B cell (primary cell): ENCODE results near the gene PITPNM1. TPM values are rescaled to one million over a fixed set of nuclear protein-coding genes. Genes with fewer than 3 reads are reported as not detected.

ENCODE experiments used
- ATAC-seq: fragments of 200-7000 bp; cut with Tn5 transposase; one replicate; pipeline ENCODE4 v1.10.0; 2021; ENCODE audit warnings: low read depth, mild to moderate bottlenecking, moderate number of reproducible peaks, moderate library complexity
- CTCF ChIA-PET: fragments of 350-600 bp; sonication (Branson Sonifier 250); formaldehyde crosslinking; loops from one replicate; lab custom pipeline; 2021; ENCODE audit warnings: antibody characterized with exemption, inconsistent platforms; lab: Charles Lee
- POLR2A ChIA-PET: fragments of 350-600 bp; sonication (Branson Sonifier 250); formaldehyde crosslinking; loops from one replicate; lab custom pipeline; 2021; ENCODE audit warnings: antibody characterized with exemption; lab: Charles Lee
- DNase-seq: peaks from one replicate; pipeline ENCODE4 v3.0.0; 2013
- H2AFZ ChIP-seq: 2 replicates; pipeline ENCODE4 v1.6.1; 2012; ENCODE audit warnings: mild to moderate bottlenecking, low read depth, low read length; ENCODE audit not compliant: insufficient read depth, poor library complexity, severe bottlenecking
- H3K27ac ChIP-seq, 2 donors: 1 replicate in 1 of 2; 2 replicates in 1 of 2; pipeline ENCODE4 v1.5.1; 2012 to 2013; ENCODE audit warnings: low read length in 2 of 2, mild to moderate bottlenecking in 2 of 2, moderate library complexity in 1 of 2
- H3K27me3 ChIP-seq, 4 experiments: fragments of 200-600 bp in 1 of 4; sonication (generic) in 1 of 4; replicated peaks in 1 of 4; 1 replicate in 2 of 4; 2 replicates in 2 of 4; pipeline versions ENCODE4 v1.6.1 to v1.7.0; 2013 to 2016; ENCODE audit warnings: low read length in 3 of 4, mild to moderate bottlenecking in 2 of 4, mixed read lengths in 1 of 4, moderate library complexity in 1 of 4; ENCODE audit not compliant: insufficient read depth in 4 of 4, control insufficient read depth in 3 of 4; ENCODE audit errors: control extremely low read depth in 1 of 4
- H3K36me3 ChIP-seq, 2 experiments: replicated peaks in 1 of 2; 1 replicate in 1 of 2; 2 replicates in 1 of 2; pipeline versions ENCODE4 v1.6.1 to v1.7.1; 2013; ENCODE audit warnings: low read length in 1 of 2; ENCODE audit not compliant: insufficient read depth in 2 of 2, control insufficient read depth in 1 of 2; ENCODE audit errors: control extremely low read depth in 1 of 2, extremely low read depth in 1 of 2
- H3K4me1 ChIP-seq, 2 donors: fragments of 200-600 bp in 1 of 2; sonication (generic) in 1 of 2; 1 replicate in 1 of 2; 2 replicates in 1 of 2; pipeline versions ENCODE4 v1.5.1 to v1.6.1; 2013 to 2017; ENCODE audit warnings: low read length in 2 of 2; ENCODE audit not compliant: control insufficient read depth in 2 of 2, insufficient read depth in 2 of 2
- H3K4me2 ChIP-seq: replicated peaks from 2 replicates; pipeline ENCODE3; 2012; ENCODE audit warnings: mild to moderate bottlenecking, low read depth, low read length; ENCODE audit not compliant: poor library complexity, severe bottlenecking
- H3K4me3 ChIP-seq, 5 experiments: fragments of 200-600 bp in 1 of 5; sonication (generic) in 1 of 5; 1 replicate in 3 of 5; 2 replicates in 2 of 5; pipeline versions ENCODE4 v1.5.1 to v1.7.0; 2011 to 2016; ENCODE audit warnings: low read length in 4 of 5, mild to moderate bottlenecking in 4 of 5, low read depth in 2 of 5, control low read depth in 1 of 5, moderate library complexity in 1 of 5; ENCODE audit not compliant: insufficient read depth in 1 of 5; ENCODE audit errors: control extremely low read depth in 1 of 5, extremely low read depth in 1 of 5
- H3K79me2 ChIP-seq: fragments of 200-600 bp; sonication (generic); one replicate; pipeline ENCODE4 v1.6.0; 2016; ENCODE audit warnings: low read length; ENCODE audit not compliant: control insufficient read depth, insufficient read depth
- H3K9ac ChIP-seq: fragments of 200-600 bp; sonication (generic); 2 replicates; pipeline ENCODE4 v1.6.1; 2017; ENCODE audit warnings: mild to moderate bottlenecking, low read length, moderate library complexity
- H3K9me3 ChIP-seq, 3 donors: one replicate each; pipeline versions ENCODE4 v1.6.1 to v1.7.1; 2013; ENCODE audit warnings: low read length in 2 of 3; ENCODE audit not compliant: control insufficient read depth in 2 of 3, insufficient read depth in 1 of 3; ENCODE audit errors: control extremely low read depth in 1 of 3
- H4K20me1 ChIP-seq: 2 replicates; pipeline ENCODE4 v1.6.0; 2012; ENCODE audit warnings: mild to moderate bottlenecking, low read length; ENCODE audit not compliant: insufficient read depth, control insufficient read depth, poor library complexity, severe bottlenecking
- H3K27ac Mint-ChIP-seq: one replicate; pipeline ENCODE4 v1.8.0; 2021; ENCODE audit warnings: mixed read lengths
- H3K27me3 Mint-ChIP-seq: one replicate; pipeline ENCODE4 v1.8.0; 2021; ENCODE audit warnings: mixed read lengths
- H3K4me1 Mint-ChIP-seq: one replicate; pipeline ENCODE4 v1.8.0; 2021; ENCODE audit warnings: mixed read lengths
- H3K4me3 Mint-ChIP-seq: one replicate; pipeline ENCODE4 v1.8.0; 2021; ENCODE audit warnings: mixed read lengths
- H3K9me3 Mint-ChIP-seq: one replicate; pipeline ENCODE4 v1.8.0; 2022; ENCODE audit warnings: mixed read lengths; ENCODE audit not compliant: insufficient read depth
- EZH2 ChIP-seq: IDR thresholded peaks from 2 replicates; pipeline ENCODE4 v1.6.1; 2012; ENCODE audit warnings: borderline replicate concordance, low read depth, mild to moderate bottlenecking, moderate library complexity, low read length; ENCODE audit not compliant: insufficient read depth, poor library complexity, severe bottlenecking
- WGBS: methylation state at CpG from one replicate; pipeline ENCODE4 v1.1.5; 2013; ENCODE audit warnings: missing lambda C conversion rate; ENCODE audit not compliant: insufficient coverage; 5-methylcytosine and 5-hydroxymethylcytosine counted together
- intact Hi-C: fragments of 100-400 bp; cut with micrococcal nuclease; formaldehyde crosslinking; loops from one replicate; pipeline ENCODE4 v1.10.0; 2022
- polyA plus RNA-seq: library from polyadenylated mRNA; depleted of rRNA; stranded (reverse); fragments of >200 nt; gene quantifications from 2 replicates; pipeline ENCODE4 v1.2.3, GENCODE V29; 2012
- total RNA-seq, 2 donors: library from RNA; stranded (reverse); fragments of 120-200 nt in 1 of 2; gene quantifications; 1 replicate in 1 of 2; 2 replicates in 1 of 2; pipeline versions ENCODE4 v1.2.3 to v1.2.4, GENCODE V29; 2013 to 2022
- TF ChIP-seq, protein P1 (sequence below): fragments of 200-600 bp; IDR thresholded peaks from one replicate; pipeline ENCODE4 v1.8.0; 2022; ENCODE audit warnings: antibody characterized with exemption, mild to moderate bottlenecking

The PITPNM1 gene
- total and polyA plus RNA-seq, 2 donors (not counting 1 experiment from before 2014, with no cell fraction given) = 152 to 166 TPM

DNA sequence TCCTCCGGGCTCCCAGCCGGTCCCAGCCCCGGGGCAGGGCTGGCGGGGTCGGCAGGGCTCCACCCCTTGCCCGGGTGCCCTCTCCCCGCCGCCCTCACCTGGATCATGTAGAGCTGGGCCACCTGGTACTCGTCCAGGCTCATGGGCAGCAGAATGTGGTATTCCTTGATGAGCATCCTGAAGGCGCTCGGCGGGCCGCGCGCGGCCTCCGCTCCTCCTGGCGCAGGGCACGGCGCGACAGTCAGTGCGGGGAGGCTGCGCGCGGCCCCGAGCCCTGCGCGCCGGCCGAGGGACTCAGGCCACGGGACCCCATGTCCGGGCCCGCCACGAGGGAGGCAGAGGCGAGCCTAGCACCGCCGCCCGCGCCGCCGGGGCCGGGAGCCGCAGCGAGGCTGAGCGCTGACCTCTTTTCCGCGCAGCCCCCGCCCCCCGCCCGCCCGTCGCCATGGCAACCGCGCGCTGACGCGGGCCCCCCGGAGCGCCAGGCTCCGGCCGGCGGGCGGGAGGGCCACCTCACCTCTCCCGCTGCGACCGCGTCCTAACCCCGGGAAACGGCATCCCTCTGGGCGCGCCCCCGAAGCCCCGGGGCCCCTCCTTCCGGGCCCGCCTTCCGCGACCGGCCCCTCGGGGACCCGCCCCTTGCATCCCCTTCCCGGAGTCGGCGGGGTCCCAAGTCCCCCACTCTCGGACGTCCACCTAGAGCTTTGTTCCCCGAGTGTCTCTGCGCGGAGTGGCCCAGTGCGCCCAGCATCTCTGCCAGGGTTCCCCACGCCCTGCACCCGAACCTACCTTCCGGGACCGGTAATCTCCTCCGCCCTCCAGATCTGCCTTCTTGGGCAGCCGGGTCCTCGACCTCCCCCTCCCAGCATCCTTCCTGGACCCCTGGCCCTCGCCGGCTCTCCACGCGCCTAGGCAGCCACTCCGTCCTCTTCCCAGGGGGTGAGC is 886 bp downstream of the PITPNM1 start:
- Histone ChIP-seq H2AFZ (peak overlapping the region; percentile 74), H3K27me3 (no peaks in the 10 kb centered on the region), H3K4me1 (peaks cover 40 to 50% of the 10 kb centered on the region in 2 donors), H3K4me3 (peak overlapping the region; percentile 39 to 92 (median 88)), H3K4me2 (peak overlapping the region; percentile 97), H3K27ac (peak overlapping the region; percentile 52 to 98), H3K36me3 (peaks cover 0 to 47% of the 10 kb centered on the region in 2 experiments), H3K79me2 (peaks cover 47% of the 10 kb centered on the region), H4K20me1 (peaks cover 74% of the 10 kb centered on the region), H3K9ac (peak overlapping the region; percentile 89), H3K9me3 (no peaks in the 10 kb centered on the region)
- Mint-ChIP-seq H3K9me3 (no peaks in the 10 kb centered on the region), H3K27me3 (no peaks in the 10 kb centered on the region), H3K27ac (peak overlapping the region; percentile 90), H3K4me3 (peak overlapping the region; percentile 92), H3K4me1 (peaks cover 48% of the 10 kb centered on the region)
- no peak for DNase-seq
- ChIA-PET CTCF (interaction anchor here (1.4 to 2.8 kb wide), 6 partner anchors 16 to 158 kb away, joined by 5 to 20 read pairs (median 8); partner anchors contain the start of genes PPP1CA, RAD9A and TBC1D10C), POLR2A (interaction anchor here (0.5 to 2.1 kb wide), 8 partner anchors 21 to 373 kb away, joined by 3 to 13 read pairs (median 5); partner anchors contain the start of genes AIP, PPP1CA, PTPRCAP and RAD9A)
- TF ChIP-seq EZH2 = no peak
- TF ChIP-seq, protein P1, sequence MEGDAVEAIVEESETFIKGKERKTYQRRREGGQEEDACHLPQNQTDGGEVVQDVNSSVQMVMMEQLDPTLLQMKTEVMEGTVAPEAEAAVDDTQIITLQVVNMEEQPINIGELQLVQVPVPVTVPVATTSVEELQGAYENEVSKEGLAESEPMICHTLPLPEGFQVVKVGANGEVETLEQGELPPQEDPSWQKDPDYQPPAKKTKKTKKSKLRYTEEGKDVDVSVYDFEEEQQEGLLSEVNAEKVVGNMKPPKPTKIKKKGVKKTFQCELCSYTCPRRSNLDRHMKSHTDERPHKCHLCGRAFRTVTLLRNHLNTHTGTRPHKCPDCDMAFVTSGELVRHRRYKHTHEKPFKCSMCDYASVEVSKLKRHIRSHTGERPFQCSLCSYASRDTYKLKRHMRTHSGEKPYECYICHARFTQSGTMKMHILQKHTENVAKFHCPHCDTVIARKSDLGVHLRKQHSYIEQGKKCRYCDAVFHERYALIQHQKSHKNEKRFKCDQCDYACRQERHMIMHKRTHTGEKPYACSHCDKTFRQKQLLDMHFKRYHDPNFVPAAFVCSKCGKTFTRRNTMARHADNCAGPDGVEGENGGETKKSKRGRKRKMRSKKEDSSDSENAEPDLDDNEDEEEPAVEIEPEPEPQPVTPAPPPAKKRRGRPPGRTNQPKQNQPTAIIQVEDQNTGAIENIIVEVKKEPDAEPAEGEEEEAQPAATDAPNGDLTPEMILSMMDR = no peak
- WGBS = 4% methylated on average over 101 of the region's 101 CpGs
- ATAC-seq = no peak
- intact Hi-C loops = loop anchor here (2.0 kb wide), 1 partner anchor 215 kb away; the partner anchor contains the start of gene ANKRD13D
